IPS-20b (cell line): ENCODE measurements around the gene PPP1R11.

Experiments
- H3K27ac ChIP-seq: one replicate; pipeline ENCODE4 v1.5.1; 2013; ENCODE audit warnings: low read length
- H3K27me3 ChIP-seq: 2 replicates; pipeline ENCODE4 v1.6.1; 2013; ENCODE audit warnings: mild to moderate bottlenecking, low read length, inconsistent platforms; ENCODE audit not compliant: insufficient read depth
- H3K36me3 ChIP-seq: 2 replicates; pipeline ENCODE4 v1.6.1; 2013; ENCODE audit warnings: low read depth, mild to moderate bottlenecking, inconsistent platforms, low read length, moderate library complexity; ENCODE audit not compliant: insufficient read depth
- H3K4me1 ChIP-seq: 2 replicates; pipeline ENCODE4 v1.6.1; 2013; ENCODE audit warnings: mild to moderate bottlenecking, control low read depth, inconsistent platforms, low read length, moderate library complexity; ENCODE audit not compliant: insufficient read depth
- H3K4me3 ChIP-seq: 2 replicates; pipeline ENCODE4 v1.5.1; 2013; ENCODE audit warnings: mild to moderate bottlenecking, low read length, inconsistent platforms
- H3K9ac ChIP-seq: 2 replicates; pipeline ENCODE4 v1.6.1; 2013; ENCODE audit warnings: low read depth, mild to moderate bottlenecking, inconsistent platforms, low read length, moderate library complexity
- H3K9me3 ChIP-seq: 2 replicates; pipeline ENCODE4 v1.6.1; 2013; ENCODE audit warnings: mild to moderate bottlenecking, low read depth, low read length, inconsistent platforms; ENCODE audit not compliant: insufficient read depth

PPP1R11 gene

DNA sequence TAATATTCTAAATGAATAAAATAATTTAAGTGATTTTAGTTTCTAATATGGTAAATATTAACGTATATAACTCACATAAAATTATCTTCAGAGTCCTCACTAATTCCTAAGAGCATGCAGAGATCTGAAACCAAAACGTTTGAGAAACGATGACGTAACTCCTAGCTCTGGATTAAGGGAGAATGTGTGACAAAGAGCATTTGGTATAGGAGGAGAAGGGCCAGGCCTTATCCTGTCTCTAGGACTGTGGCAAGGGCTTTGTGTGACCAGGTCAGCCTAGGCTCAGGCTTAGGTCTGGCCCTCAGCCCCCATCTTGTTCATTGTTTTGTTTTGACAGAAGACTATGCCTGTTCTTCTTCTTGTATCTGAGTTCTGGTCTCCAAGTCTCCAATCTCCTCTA, 25.2 kb upstream of the PPP1R11 start:
- Histone ChIP-seq H3K9ac (no peak overlapping the region), H3K36me3 (no peaks in the 10 kb centered on the region), H3K4me1 (no peaks in the 10 kb centered on the region), H3K27me3 (no peaks in the 10 kb centered on the region), H3K9me3 (no peaks in the 10 kb centered on the region), H3K27ac (no peak overlapping the region), H3K4me3 (no peak overlapping the region)

DNA sequence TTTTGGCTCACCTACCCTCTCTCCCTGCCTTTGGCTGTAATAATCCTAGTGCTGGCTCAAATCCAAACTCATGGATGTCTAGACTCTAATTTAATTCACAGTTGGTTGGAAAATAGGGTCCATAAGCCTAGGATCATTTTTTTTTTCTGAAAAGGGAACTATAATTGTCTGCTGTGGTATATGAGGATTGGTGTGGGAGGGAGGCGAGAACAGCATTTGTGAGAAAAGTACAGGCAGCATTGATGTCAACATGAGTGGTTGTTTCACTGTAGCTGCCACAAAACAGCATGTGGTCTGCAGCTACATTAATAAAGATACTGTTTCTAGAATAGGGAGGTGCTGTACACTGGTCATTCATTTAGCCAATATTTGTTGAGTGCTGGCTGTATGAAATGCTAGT, 24.5 kb upstream of the PPP1R11 start:
- Histone ChIP-seq H3K27ac (no peak overlapping the region), H3K4me3 (no peak overlapping the region), H3K36me3 (no peaks in the 10 kb centered on the region), H3K4me1 (no peaks in the 10 kb centered on the region), H3K27me3 (no peaks in the 10 kb centered on the region), H3K9ac (no peak overlapping the region), H3K9me3 (no peaks in the 10 kb centered on the region)

GRCh38 chr6:30042914-30043313, 24.1 kb upstream of the PPP1R11 start:
- Histone ChIP-seq H3K27ac (no peak overlapping the region), H3K36me3 (no peaks in the 10 kb centered on the region), H3K27me3 (no peaks in the 10 kb centered on the region), H3K9me3 (no peaks in the 10 kb centered on the region), H3K9ac (no peak overlapping the region), H3K4me3 (no peak overlapping the region), H3K4me1 (no peaks in the 10 kb centered on the region)

DNA sequence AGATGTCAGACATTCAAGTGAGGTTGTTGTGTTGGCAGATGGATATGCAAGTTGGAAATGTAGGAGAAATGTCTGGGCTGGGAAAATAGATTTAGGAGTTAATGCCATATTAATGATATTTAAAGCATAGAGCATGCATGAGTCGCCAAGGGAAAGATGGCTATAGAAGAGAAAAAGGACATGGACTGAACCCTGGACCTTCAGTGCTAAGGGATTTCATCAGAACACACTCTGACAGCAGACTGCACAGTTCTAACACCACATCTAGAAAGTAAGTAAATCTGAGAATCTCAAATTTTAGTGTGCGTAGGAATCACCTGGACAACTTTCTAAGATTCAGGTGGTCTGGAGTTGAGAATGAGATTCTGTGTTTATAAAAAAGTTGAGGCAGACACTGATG, 23.3 kb upstream of the PPP1R11 start:
- Histone ChIP-seq H3K4me3 (no peak overlapping the region), H3K36me3 (no peaks in the 10 kb centered on the region), H3K27ac (no peak overlapping the region), H3K9ac (no peak overlapping the region), H3K27me3 (no peaks in the 10 kb centered on the region), H3K4me1 (no peaks in the 10 kb centered on the region), H3K9me3 (no peaks in the 10 kb centered on the region)

DNA sequence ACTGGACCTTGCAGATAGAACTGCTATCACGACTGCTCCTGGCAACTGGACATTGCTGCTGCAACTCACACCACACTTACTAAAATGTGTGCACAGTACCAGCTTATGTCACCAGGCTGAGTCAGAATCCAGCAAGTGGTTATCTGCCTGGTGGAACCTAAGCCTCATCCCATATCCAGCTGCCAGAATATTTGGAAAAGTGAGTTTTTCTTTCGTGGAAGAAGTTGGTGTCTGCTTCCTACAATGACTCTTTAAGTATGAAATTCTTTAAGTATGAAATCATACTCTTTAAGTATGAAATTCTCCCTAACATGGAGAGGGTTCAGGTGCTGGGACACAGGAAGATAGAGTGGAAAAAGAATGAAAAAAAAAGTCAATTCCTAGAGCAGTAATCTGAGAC, 22.4 kb upstream of the PPP1R11 start:
- H3K4me1 ChIP-seq: no peaks in the 10 kb centered on the region
- no peaks in the 10 kb centered on the region for H3K36me3 ChIP-seq
- no peaks in the 10 kb centered on the region for H3K27me3 ChIP-seq
- H3K9me3 ChIP-seq: no peaks in the 10 kb centered on the region
- H3K4me3 ChIP-seq: no peak overlapping the region
- no peak overlapping the region for H3K9ac ChIP-seq
- H3K27ac ChIP-seq: no peak overlapping the region

GRCh38 chr6:30047220-30047619, 19.8 kb upstream of the PPP1R11 start:
- Histone ChIP-seq H3K36me3 (no peaks in the 10 kb centered on the region), H3K4me3 (no peak overlapping the region), H3K9me3 (no peaks in the 10 kb centered on the region), H3K27me3 (no peaks in the 10 kb centered on the region), H3K4me1 (no peaks in the 10 kb centered on the region), H3K9ac (no peak overlapping the region), H3K27ac (no peak overlapping the region)

- no peaks in the 10 kb centered on the region for H3K27me3 ChIP-seq
- no peak overlapping the region for H3K9ac ChIP-seq
- no peak overlapping the region for H3K4me3 ChIP-seq
- no peak overlapping the region for H3K27ac ChIP-seq
- H3K9me3 ChIP-seq: no peaks in the 10 kb centered on the region
- H3K36me3 ChIP-seq: peaks cover 6% of the 10 kb centered on the region; the same call in 1 of the 2 replicates
- no peaks in the 10 kb centered on the region for H3K4me1 ChIP-seq
Observed at GRCh38 chr6:30053682-30054081, 13.3 kb upstream of the PPP1R11 start.

DNA sequence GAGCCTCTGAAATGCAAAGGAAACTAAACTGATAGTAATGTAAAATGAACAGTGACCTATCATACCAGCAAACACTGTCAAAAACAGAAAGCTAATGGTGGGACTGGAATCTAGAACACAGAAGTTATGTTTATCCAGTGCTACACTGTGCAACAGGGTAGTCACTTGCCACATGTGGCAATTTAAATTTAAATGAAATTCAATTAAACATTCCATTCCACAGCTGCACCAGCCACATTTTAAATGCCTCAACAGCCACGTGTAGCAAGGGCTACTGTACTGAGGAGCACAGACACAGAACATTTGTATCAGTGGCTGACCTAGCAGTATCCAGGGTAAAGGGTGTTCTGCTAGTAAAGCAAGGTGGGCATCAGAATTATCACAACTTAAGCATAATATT, 11.5 kb upstream of the PPP1R11 start:
- Histone ChIP-seq H3K36me3 (peaks cover 6% of the 10 kb centered on the region; the same call in 1 of the 2 replicates), H3K27ac (no peak overlapping the region), H3K9ac (no peak overlapping the region), H3K4me3 (no peak overlapping the region), H3K9me3 (no peaks in the 10 kb centered on the region), H3K4me1 (peaks cover 4% of the 10 kb centered on the region; the same call in 1 of the 2 replicates), H3K27me3 (no peaks in the 10 kb centered on the region)

DNA sequence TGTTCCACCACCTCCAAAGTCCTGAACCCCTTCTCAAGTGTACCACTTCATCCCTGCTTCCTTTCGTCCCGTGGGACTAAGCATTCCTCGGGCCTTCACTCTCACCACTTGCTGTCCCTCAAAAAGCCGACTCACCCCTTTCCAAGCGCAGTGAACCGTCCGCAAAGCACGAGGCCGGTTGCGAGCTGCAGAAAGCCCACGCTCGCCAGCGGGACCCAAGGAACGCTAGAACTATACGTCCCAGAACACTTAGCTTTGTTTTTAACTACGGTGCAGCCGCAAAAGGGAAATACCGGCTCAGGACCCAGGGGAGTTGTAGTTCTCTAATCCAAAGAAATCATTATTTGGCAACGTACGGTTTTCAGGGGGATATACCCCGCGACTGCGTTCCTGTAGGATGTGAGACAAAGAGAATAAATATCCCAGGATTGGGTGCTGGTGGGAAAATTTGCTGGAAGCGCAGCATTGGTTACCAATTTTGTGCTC, 6.3 kb upstream of the PPP1R11 start:
- peaks cover 24% of the 10 kb centered on the region for H3K36me3 ChIP-seq
- peak overlapping the region; percentile 97 for H3K9ac ChIP-seq
- H3K4me3 ChIP-seq: peak overlapping the region; percentile 94
- no peaks in the 10 kb centered on the region for H3K9me3 ChIP-seq
- peak overlapping the region; percentile 65 for H3K27ac ChIP-seq
- H3K4me1 ChIP-seq: peaks cover 9% of the 10 kb centered on the region; the same call in 1 of the 2 replicates
- no peaks in the 10 kb centered on the region for H3K27me3 ChIP-seq

- peak within 1 kb of the TSS; percentile 97 for H3K9ac ChIP-seq
- H3K27ac ChIP-seq: peak within 1 kb of the TSS; percentile 65
- peak within 1 kb of the TSS; percentile 94 for H3K4me3 ChIP-seq
- no peaks in the 10 kb centered on the region for H3K9me3 ChIP-seq
- peaks cover 9% of the 10 kb centered on the region; the same call in 1 of the 2 replicates for H3K4me1 ChIP-seq
- H3K27me3 ChIP-seq: no peaks in the 10 kb centered on the region
- H3K36me3 ChIP-seq: peaks cover 24% of the 10 kb centered on the region
Observed at GRCh38 chr6:30061092-30061857, 5.7 kb upstream of the PPP1R11 start, which contains the start of gene POLR1H. Gene POLR1H (plus strand): TSS chr6:30061265. CDS start chr6:30061525, 260 bp downstream.

- H3K4me1 ChIP-seq: peaks cover 9% of the 10 kb centered on the region; the same call in 1 of the 2 replicates
- H3K9me3 ChIP-seq: no peaks in the 10 kb centered on the region
- H3K4me3 ChIP-seq: peak overlapping the region; percentile 94
- peak overlapping the region; percentile 97; the same call in 1 of the 2 replicates for H3K9ac ChIP-seq
- H3K27me3 ChIP-seq: no peaks in the 10 kb centered on the region
- H3K27ac ChIP-seq: peak overlapping the region; percentile 65
- H3K36me3 ChIP-seq: peaks cover 24% of the 10 kb centered on the region
Observed at GRCh38 chr6:30061858-30062458, 5.0 kb upstream of the PPP1R11 start.
